PC-3 (cell line): ENCODE measurements around the gene SLC6A7. TPM values are rescaled to one million over a fixed set of nuclear protein-coding genes. Genes with fewer than 3 reads are reported as not detected.

Experiments used
- ATAC-seq: fragments of 200-7000 bp; cut with Tn5 transposase; 2 replicates; pipeline ENCODE4 v1.9.1; 2020; ENCODE audit warnings: mild to moderate bottlenecking, moderate library complexity
- BruUV-seq: library from RNA; stranded (reverse); fragments of 400-500 nt; replicated peaks from 2 replicates; lab custom pipeline; 2021; lab: Mats Ljungman, UMichigan
- CTCF ChIA-PET: fragments of 300-600 bp; sonication (Branson Sonifier 250); formaldehyde crosslinking; loops from one replicate; lab custom pipeline; 2022; ENCODE audit warnings: antibody characterized with exemption; lab: Charles Lee
- POLR2A ChIA-PET: fragments of 300-600 bp; sonication (Branson Sonifier 250); formaldehyde crosslinking; loops from one replicate; lab custom pipeline; 2022; ENCODE audit warnings: antibody characterized with exemption; ENCODE audit not compliant: unreplicated experiment; lab: Charles Lee
- DNase-seq: peaks from one replicate; pipeline ENCODE4 v3.0.0-alpha.2; 2015
- H2AFZ ChIP-seq: fragments of 300-600 bp; sonication (generic); 2 replicates; pipeline ENCODE4 v1.6.0; 2016; ENCODE audit warnings: antibody characterized with exemption, low read length
- H3F3A ChIP-seq: fragments of 300-600 bp; sonication (generic); one replicate; pipeline ENCODE4 v1.6.0; 2017; ENCODE audit warnings: antibody characterized with exemption, low read length, control low read depth, mild to moderate bottlenecking; ENCODE audit not compliant: unreplicated experiment
- H3K27ac ChIP-seq: fragments of 300-600 bp; sonication (generic); 2 replicates; pipeline ENCODE4 v1.5.1; 2016; ENCODE audit warnings: mild to moderate bottlenecking, low read length
- H3K27me3 ChIP-seq: fragments of 300-600 bp; sonication (generic); 2 replicates; pipeline ENCODE4 v1.6.1; 2016; ENCODE audit warnings: low read length, mixed read lengths
- H3K36me3 ChIP-seq: fragments of 300-600 bp; sonication (generic); 2 replicates; pipeline ENCODE4 v1.6.1; 2016; ENCODE audit warnings: low read depth, mixed run types, low read length, mixed read lengths
- H3K4me1 ChIP-seq: fragments of 300-600 bp; sonication (generic); 2 replicates; pipeline ENCODE4 v1.5.1; 2016; ENCODE audit warnings: low read length; ENCODE audit not compliant: insufficient read depth
- H3K4me2 ChIP-seq: fragments of 300-600 bp; sonication (generic); 2 replicates; pipeline ENCODE4 v1.6.0; 2016; ENCODE audit warnings: low read length
- H3K4me3 ChIP-seq: fragments of 300-600 bp; sonication (generic); 2 replicates; pipeline ENCODE4 v1.5.1; 2016; ENCODE audit warnings: mild to moderate bottlenecking, low read length, mixed read lengths
- H3K79me2 ChIP-seq: fragments of 300-600 bp; sonication (generic); 2 replicates; pipeline ENCODE4 v1.6.1; 2017; ENCODE audit warnings: low read length, mixed read lengths
- H3K9ac ChIP-seq: fragments of 300-600 bp; sonication (generic); 2 replicates; pipeline ENCODE4 v1.6.0; 2016; ENCODE audit warnings: mild to moderate bottlenecking, low read length
- H3K9me2 ChIP-seq: fragments of 300-600 bp; sonication (generic); replicated peaks from 2 replicates; pipeline ENCODE4 v1.6.1; 2016; ENCODE audit warnings: mixed run types, low read length, mixed read lengths
- H3K9me3 ChIP-seq: fragments of 300-600 bp; sonication (generic); 2 replicates; pipeline ENCODE4 v1.6.1; 2016; ENCODE audit warnings: low read length, mixed read lengths
- H4K20me1 ChIP-seq: fragments of 300-600 bp; sonication (generic); 2 replicates; pipeline ENCODE4 v1.6.1; 2016; ENCODE audit warnings: low read length, mixed read lengths
- CTCF ChIP-seq: fragments of 300-600 bp; sonication (generic); conservative IDR thresholded peaks from 2 replicates; pipeline ENCODE4 v1.5.1; 2017; ENCODE audit warnings: antibody characterized with exemption, low read depth, mild to moderate bottlenecking, low read length
- EZH2 ChIP-seq: fragments of 300-600 bp; sonication (generic); IDR thresholded peaks from one replicate; pipeline ENCODE4 v1.6.1; 2017; ENCODE audit warnings: antibody characterized with exemption, mild to moderate bottlenecking, low read length; ENCODE audit not compliant: unreplicated experiment
- EZH2phosphoT487 ChIP-seq: fragments of 300-600 bp; sonication (generic); IDR thresholded peaks from 2 replicates; pipeline ENCODE4 v1.6.1; 2018; ENCODE audit warnings: mild to moderate bottlenecking, antibody characterized with exemption, low read length, borderline replicate concordance
- intact Hi-C: fragments of 100-400 bp; cut with micrococcal nuclease; formaldehyde crosslinking; loops from 2 replicates; pipeline ENCODE4 v1.9.0; 2023
- total RNA-seq: library from RNA; depleted of rRNA; stranded (reverse); fragments of >200 nt; gene quantifications from 2 replicates; pipeline ENCODE4 v1.2.3, GENCODE V29; 2014

Gene SLC6A7
- total RNA-seq, 1 experiment from 2014 or later, result 0.29 TPM

- H3F3A ChIP-seq, result no peaks in the 10 kb centered on the region
- no peaks in the 10 kb centered on the region for H4K20me1 ChIP-seq
- no peaks in the 10 kb centered on the region for H3K9me3 ChIP-seq
- H3K9me2 ChIP-seq, result no peaks in the 10 kb centered on the region
- no peaks in the 10 kb centered on the region for H3K36me3 ChIP-seq
- TF ChIP-seq CTCF, result no peak
- TF ChIP-seq EZH2, result no peak
- no peak for TF ChIP-seq EZH2phosphoT487
- H3K27me3 ChIP-seq, result no peaks in the 10 kb centered on the region
- DNase-seq, result no peak
- BruUV-seq, result no TSS peak
- H3K4me2 ChIP-seq, result no peak overlapping the region
- H3K79me2 ChIP-seq, result no peaks in the 10 kb centered on the region
- peaks cover 9% of the 10 kb centered on the region for H3K4me1 ChIP-seq
- ChIA-PET CTCF (no interaction called here), POLR2A (no interaction called here)
- no peak for ATAC-seq
- intact Hi-C loops, result no loop called here
- H3K9ac ChIP-seq, result no peak overlapping the region
- no peak overlapping the region for H2AFZ ChIP-seq
- H3K4me3 ChIP-seq, result no peak overlapping the region
- no peak overlapping the region for H3K27ac ChIP-seq
Observed at GRCh38 chr5:150144246-150144801, 45.5 kb upstream of the SLC6A7 start.

- ChIA-PET CTCF (no interaction called here), POLR2A (no interaction called here)
- Histone ChIP-seq H3K36me3 (no peaks in the 10 kb centered on the region), H3K9me3 (no peaks in the 10 kb centered on the region), H3K9me2 (no peaks in the 10 kb centered on the region), H3K4me3 (no peak overlapping the region), H3K4me2 (no peak overlapping the region), H3K79me2 (no peaks in the 10 kb centered on the region), H3K27me3 (no peaks in the 10 kb centered on the region), H3K4me1 (peaks cover 9% of the 10 kb centered on the region), H3K27ac (no peak overlapping the region), H4K20me1 (no peaks in the 10 kb centered on the region), H3K9ac (no peak overlapping the region), H2AFZ (no peak overlapping the region), H3F3A (no peaks in the 10 kb centered on the region)
- BruUV-seq, result no TSS peak
- ATAC-seq (no peak), DNase-seq (no peak)
- TF ChIP-seq CTCF, result no peak
- no peak for TF ChIP-seq EZH2phosphoT487
- no peak for TF ChIP-seq EZH2
- intact Hi-C loops, result no loop called here
Observed at GRCh38 chr5:150144879-150145278, 45.0 kb upstream of the SLC6A7 start.

- Histone ChIP-seq H3K4me1 (peaks cover 9% of the 10 kb centered on the region), H3K27me3 (no peaks in the 10 kb centered on the region), H3K4me3 (no peak overlapping the region), H3K36me3 (no peaks in the 10 kb centered on the region), H3F3A (no peaks in the 10 kb centered on the region), H3K79me2 (no peaks in the 10 kb centered on the region), H3K9ac (no peak overlapping the region), H4K20me1 (no peaks in the 10 kb centered on the region), H3K9me2 (no peaks in the 10 kb centered on the region), H3K27ac (no peak overlapping the region), H3K4me2 (no peak overlapping the region), H2AFZ (no peak overlapping the region), H3K9me3 (no peaks in the 10 kb centered on the region)
- no TSS peak for BruUV-seq
- no peak for ATAC-seq
- intact Hi-C loops, result no loop called here
- POLR2A ChIA-PET, result no interaction called here
- TF ChIP-seq CTCF (no peak), EZH2 (no peak), EZH2phosphoT487 (no peak)
- DNase-seq, result no peak
- CTCF ChIA-PET, result no interaction called here
Observed at GRCh38 chr5:150146235-150146634, 43.6 kb upstream of the SLC6A7 start.
